OCI-LY3 (cell line): ENCODE measurements around the gene TARBP1.

Source experiments
- H2AFZ ChIP-seq: fragments of 200-600, 300-600 bp; shearing (Covaris generic); 2 replicates; pipeline ENCODE4 v1.6.0; 2014; ENCODE audit warnings: antibody characterized with exemption, low read depth, low read length
- H3K27ac ChIP-seq: fragments of 200-600, 300-600 bp; sonication (generic); 2 replicates; pipeline ENCODE4 v1.5.1; 2014; ENCODE audit warnings: mild to moderate bottlenecking, low read length, moderate library complexity, mixed read lengths
- H3K27me3 ChIP-seq: fragments of 200-600, 300-600 bp; sonication (generic); 2 replicates; pipeline ENCODE4 v1.6.1; 2014; ENCODE audit warnings: low read depth, low read length, mixed read lengths
- H3K36me3 ChIP-seq: fragments of 200-600, 300-600 bp; sonication (generic); replicated peaks from 2 replicates; pipeline ENCODE3; 2014; ENCODE audit warnings: low read depth, low read length, mixed read lengths
- H3K4me1 ChIP-seq: fragments of 300-600, 200-600 bp; sonication (generic); 2 replicates; pipeline ENCODE4 v1.6.1; 2014; ENCODE audit warnings: low read length, mixed read lengths
- H3K4me2 ChIP-seq: fragments of 200-600, 300-600 bp; sonication (generic); 2 replicates; pipeline ENCODE4 v1.6.1; 2014; ENCODE audit warnings: low read length, mixed read lengths
- H3K4me3 ChIP-seq: fragments of 300-600, 200-600 bp; sonication (generic); 2 replicates; pipeline ENCODE4 v1.5.1; 2014; ENCODE audit warnings: antibody characterized with exemption, mild to moderate bottlenecking, low read length, moderate library complexity
- H3K79me2 ChIP-seq: fragments of 300-600, 200-600 bp; shearing (Covaris generic); 2 replicates; pipeline ENCODE4 v1.6.1; 2014; ENCODE audit warnings: mild to moderate bottlenecking, low read length, mixed read lengths
- H3K9ac ChIP-seq: fragments of 300-600, 200-600 bp; shearing (Covaris generic); 2 replicates; pipeline ENCODE4 v1.6.0; 2014; ENCODE audit warnings: mild to moderate bottlenecking, low read length, moderate library complexity
- H3K9me3 ChIP-seq: fragments of 200-600, 300-600 bp; shearing (Covaris generic); 2 replicates; pipeline ENCODE4 v1.6.1; 2014; ENCODE audit warnings: low read length, mixed read lengths; ENCODE audit not compliant: insufficient read depth
- H4K20me1 ChIP-seq: fragments of 200-600, 300-600 bp; sonication (generic); 2 replicates; pipeline ENCODE4 v1.6.1; 2016; ENCODE audit warnings: low read length, mixed read lengths; ENCODE audit not compliant: insufficient read depth
- CTCF ChIP-seq: fragments of 200-600, 300-600 bp; sonication (generic); IDR thresholded peaks from 2 replicates; pipeline ENCODE4 v1.5.1; 2014; ENCODE audit warnings: antibody characterized with exemption, low read length, low read depth
- EZH2phosphoT487 ChIP-seq: fragments of 200-600 bp; shearing (Covaris generic); IDR thresholded peaks from 2 replicates; pipeline ENCODE4 v1.6.1; 2018; ENCODE audit warnings: antibody characterized with exemption, mixed run types, low read depth

Gene TARBP1

GRCh38 chr1:234429434-234429806 is 49.6 kb downstream of the TARBP1 start:
- Histone ChIP-seq H4K20me1 (no peaks in the 10 kb centered on the region), H3K9me3 (no peaks in the 10 kb centered on the region), H3K36me3 (peaks cover 8% of the 10 kb centered on the region), H2AFZ (no peak overlapping the region), H3K4me2 (no peak overlapping the region), H3K79me2 (no peaks in the 10 kb centered on the region), H3K4me1 (no peaks in the 10 kb centered on the region), H3K27me3 (no peaks in the 10 kb centered on the region), H3K9ac (no peak overlapping the region), H3K4me3 (no peak overlapping the region), H3K27ac (no peak overlapping the region)
- no peak for TF ChIP-seq CTCF

GRCh38 chr1:234427950-234428646 is 50.9 kb downstream of the TARBP1 start:
- H4K20me1 ChIP-seq = no peaks in the 10 kb centered on the region
- H3K36me3 ChIP-seq = peaks cover 8% of the 10 kb centered on the region
- H3K27me3 ChIP-seq = no peaks in the 10 kb centered on the region
- no peaks in the 10 kb centered on the region for H3K4me1 ChIP-seq
- no peak overlapping the region for H3K27ac ChIP-seq
- TF ChIP-seq CTCF = no peak
- no peak for TF ChIP-seq EZH2phosphoT487
- H3K9ac ChIP-seq = no peak overlapping the region
- H2AFZ ChIP-seq = no peak overlapping the region
- no peak overlapping the region for H3K4me3 ChIP-seq
- H3K9me3 ChIP-seq = no peaks in the 10 kb centered on the region
- H3K79me2 ChIP-seq = no peaks in the 10 kb centered on the region
- H3K4me2 ChIP-seq = no peak overlapping the region

DNA sequence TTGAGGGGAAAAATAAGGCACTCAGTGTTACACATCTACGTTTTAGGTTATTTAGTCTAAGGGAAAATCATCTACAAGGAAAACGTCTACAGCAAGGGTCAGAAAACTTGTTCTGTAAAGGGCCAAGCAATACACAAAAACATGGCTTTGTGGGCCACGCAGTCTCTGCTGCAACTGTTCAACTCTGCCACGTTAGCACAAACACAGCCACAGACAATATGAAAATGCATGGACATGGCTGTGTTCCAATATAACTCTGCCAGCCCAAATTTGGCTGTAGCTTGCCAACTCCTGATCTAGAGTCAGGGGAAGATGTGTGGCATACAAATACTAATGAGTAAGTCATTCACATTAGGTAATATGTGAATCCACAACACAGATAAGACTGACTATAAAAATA is 65.0 kb downstream of the TARBP1 start:
- H3K79me2 ChIP-seq = no peaks in the 10 kb centered on the region
- H3K36me3 ChIP-seq = no peaks in the 10 kb centered on the region
- H3K9ac ChIP-seq = no peak overlapping the region
- no peak overlapping the region for H3K4me3 ChIP-seq
- no peak overlapping the region for H2AFZ ChIP-seq
- no peak for TF ChIP-seq EZH2phosphoT487
- no peak for TF ChIP-seq CTCF
- no peaks in the 10 kb centered on the region for H4K20me1 ChIP-seq
- no peak overlapping the region for H3K4me2 ChIP-seq
- no peaks in the 10 kb centered on the region for H3K27me3 ChIP-seq
- no peaks in the 10 kb centered on the region for H3K4me1 ChIP-seq
- H3K9me3 ChIP-seq = no peaks in the 10 kb centered on the region
- H3K27ac ChIP-seq = no peak overlapping the region

GRCh38 chr1:234413485-234413884 is 65.5 kb downstream of the TARBP1 start:
- Histone ChIP-seq H3K4me2 (no peak overlapping the region), H3K79me2 (no peaks in the 10 kb centered on the region), H3K36me3 (no peaks in the 10 kb centered on the region), H3K27ac (no peak overlapping the region), H3K9ac (no peak overlapping the region), H3K9me3 (no peaks in the 10 kb centered on the region), H3K4me3 (no peak overlapping the region), H4K20me1 (no peaks in the 10 kb centered on the region), H3K27me3 (no peaks in the 10 kb centered on the region), H2AFZ (no peak overlapping the region), H3K4me1 (no peaks in the 10 kb centered on the region)
- TF ChIP-seq CTCF = no peak
- no peak for TF ChIP-seq EZH2phosphoT487
